Measurements from ENCODE around the gene BDKRB1. TPM values are rescaled to one million over a fixed set of nuclear protein-coding genes. Genes with fewer than 3 reads are reported as not detected.
A peak's percentile ranks its signal among the peaks of the same experiment; 100 is the strongest.

Gene BDKRB1
- 0.08 TPM in 1 of 2 replicates, not detected in the other for total RNA-seq
- 0.23 TPM for polyA plus RNA-seq (2012)

GRCh38 chr14:96255501-96256366 is at the start of gene BDKRB1:
TSS of gene BDKRB1 (plus strand) at chr14:96256210. CDS start at chr14:96263683, 7,473 bp downstream.
- DNase-seq (ENCODE audit: low read depth): peak; percentile 53

DNA sequence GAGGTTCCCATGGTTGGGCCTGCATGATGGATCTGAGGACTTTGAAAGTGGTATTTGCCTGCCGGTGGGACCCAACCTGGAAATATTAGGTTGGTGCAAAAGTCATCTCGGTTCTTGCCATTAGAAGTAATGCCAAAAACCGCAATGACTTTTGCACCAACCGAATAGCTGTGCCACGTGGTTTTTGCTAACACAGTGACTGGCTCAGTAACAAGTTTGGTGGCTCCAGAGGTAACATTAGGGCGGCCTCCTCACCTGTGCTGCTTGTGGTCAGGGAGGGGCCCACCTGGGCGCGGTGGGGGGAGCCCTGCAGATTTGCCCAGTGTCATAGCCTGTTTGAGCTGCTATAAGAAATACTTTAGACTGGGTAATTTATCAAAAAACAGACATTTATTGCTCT is 49.5 kb upstream of the BDKRB1 start:
- DNase-seq (ENCODE audit: low read depth): no peak

- no peak for DNase-seq (ENCODE audit: low read depth)
Measured at GRCh38 chr14:96207686-96208085, 48.3 kb upstream of the BDKRB1 start.

DNA sequence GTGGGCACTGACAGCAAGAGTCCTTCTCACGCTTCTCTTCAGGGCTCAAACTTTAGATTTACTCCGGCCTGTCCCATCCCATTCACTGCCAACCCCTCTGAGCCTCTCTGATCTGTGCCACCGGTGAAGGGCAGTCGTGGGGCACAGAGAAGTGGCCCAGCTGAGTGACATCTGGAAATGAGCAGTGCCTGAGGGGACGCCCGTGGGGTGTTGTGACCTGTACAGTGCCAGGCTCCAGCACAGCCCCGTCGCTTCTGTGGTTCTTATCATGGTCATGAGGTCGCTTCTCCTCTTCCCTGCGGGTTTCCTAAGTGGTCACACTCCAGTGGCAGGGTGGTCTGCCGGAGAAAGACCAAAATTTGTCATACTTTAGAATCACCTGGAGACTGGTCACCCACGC is 47.3 kb upstream of the BDKRB1 start:
- DNase-seq (ENCODE audit: low read depth): no peak

- DNase-seq (ENCODE audit: low read depth): no peak
Measured at GRCh38 chr14:96212140-96212539, 43.9 kb upstream of the BDKRB1 start.

DNA sequence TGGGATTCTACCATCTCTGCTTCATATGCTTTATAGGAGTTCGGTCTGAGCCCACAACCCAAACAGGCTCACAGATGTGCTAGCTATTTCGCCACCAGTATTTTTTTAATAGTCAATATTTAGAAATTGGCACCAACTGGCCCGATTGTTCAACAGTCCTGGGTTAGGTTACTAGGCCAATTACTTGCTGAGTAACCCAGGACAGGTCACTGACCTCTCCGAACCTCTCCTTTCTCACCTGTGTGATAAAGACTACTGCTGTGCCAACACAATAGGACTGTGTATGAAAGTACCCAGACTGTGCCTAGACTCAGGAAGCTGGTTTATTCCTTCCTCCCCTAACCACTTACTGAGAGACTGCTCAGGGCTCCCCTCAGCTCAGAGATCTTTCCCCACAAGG is 43.1 kb upstream of the BDKRB1 start:
- DNase-seq (ENCODE audit: low read depth): no peak

DNA sequence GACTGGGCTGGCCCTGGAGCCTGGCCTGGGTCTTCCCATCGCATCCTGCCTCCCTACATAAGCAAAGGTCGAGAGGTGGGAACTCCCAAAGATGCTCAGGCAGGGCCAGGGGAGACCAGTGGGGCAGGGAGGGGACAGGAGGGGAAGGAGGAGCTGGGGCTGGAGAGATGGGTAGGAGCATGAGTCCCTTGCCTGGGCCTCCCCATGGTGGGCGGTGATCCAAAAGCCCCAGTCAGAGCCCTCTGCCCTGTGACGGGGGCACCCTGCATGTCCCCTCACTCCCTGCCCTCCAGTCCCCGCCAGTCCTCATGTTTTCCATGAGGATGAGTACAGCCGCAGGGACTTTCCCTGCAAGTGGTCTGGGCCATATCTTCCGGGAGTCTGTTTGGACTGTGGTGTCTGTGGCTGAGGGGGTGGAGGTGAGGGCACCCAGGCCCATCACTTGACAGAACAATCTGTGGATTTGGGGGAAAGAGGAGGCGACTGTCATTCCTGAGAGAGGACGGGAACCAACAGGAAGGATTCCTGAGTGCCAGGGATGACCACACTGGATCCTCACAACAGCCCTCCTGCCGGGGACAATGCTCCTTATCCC is 42.0 kb upstream of the BDKRB1 start:
- no peak for DNase-seq (ENCODE audit: low read depth)

DNA sequence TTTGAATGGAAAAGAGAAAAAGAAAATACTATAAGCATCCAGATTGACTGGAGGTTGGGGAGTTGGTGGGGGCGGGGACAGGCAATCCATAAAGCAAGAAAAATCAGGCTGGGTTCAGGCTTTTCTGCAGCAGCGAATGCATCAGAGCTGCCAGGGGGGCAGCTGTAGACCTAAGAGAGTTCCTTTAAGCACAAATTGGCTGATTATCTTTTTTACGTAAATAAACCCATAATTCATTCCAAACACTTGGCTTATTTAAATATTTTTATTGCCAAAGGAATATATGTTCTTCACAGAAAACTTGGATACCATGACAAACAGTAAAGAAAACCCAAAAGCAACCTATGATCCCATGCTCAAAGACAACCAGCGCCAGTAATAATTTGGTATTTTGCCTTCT is 41.2 kb upstream of the BDKRB1 start:
- no peak for DNase-seq (ENCODE audit: low read depth)

- no peak for DNase-seq (ENCODE audit: low read depth)
Measured at GRCh38 chr14:96215452-96216244, 40.4 kb upstream of the BDKRB1 start.

- DNase-seq (ENCODE audit: low read depth): no peak
Measured at GRCh38 chr14:96216627-96217026, 39.4 kb upstream of the BDKRB1 start.

GRCh38 chr14:96217376-96217913 is 38.6 kb upstream of the BDKRB1 start:
- peak; percentile 50 for DNase-seq (ENCODE audit: low read depth)

DNA sequence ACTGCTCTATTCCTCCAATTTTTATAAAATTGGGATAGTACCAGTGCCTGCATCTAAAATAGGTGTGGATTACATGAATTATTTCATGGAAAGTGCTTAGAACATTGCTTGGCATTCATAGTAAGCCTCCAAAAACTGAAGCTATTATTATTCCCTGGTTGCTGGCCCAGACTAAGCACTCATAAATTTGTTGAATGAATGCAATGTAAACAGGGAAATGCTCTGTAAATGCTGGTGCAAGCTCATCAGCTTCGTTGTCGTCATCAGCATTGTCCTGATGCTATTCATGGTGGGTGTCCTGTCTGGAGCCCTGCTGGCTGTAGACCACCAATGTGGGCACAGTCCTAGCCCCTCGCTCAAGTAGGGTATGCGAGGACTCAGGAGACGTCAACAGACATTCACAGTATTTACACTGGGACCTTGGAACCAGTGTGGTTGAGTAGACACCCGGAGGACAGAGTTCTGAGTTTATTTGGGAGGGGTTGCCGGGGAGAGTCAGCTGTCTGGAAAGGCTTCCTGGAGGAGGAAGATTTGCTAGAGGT is 34.8 kb upstream of the BDKRB1 start:
- no peak for DNase-seq (ENCODE audit: low read depth)

DNA sequence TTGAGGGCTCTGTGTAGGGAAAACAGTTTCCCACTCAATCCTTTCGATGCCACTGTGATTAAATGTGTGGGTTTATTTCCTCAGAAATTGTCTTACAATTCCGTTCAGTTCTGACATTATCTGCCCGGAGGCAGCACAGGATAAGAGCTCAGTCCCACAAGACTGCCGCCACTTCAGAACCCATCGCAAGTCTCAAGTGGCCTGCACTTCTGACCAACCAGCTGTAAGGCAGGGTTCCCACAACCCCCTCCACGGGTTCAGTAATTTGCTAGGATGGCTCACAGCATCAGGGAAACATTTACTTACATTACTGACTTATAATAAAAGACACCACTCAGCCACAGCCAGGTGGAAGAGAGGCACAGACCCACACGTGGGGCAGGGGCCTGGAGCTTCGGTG is 34.2 kb upstream of the BDKRB1 start:
- no peak for DNase-seq (ENCODE audit: low read depth)

DNA sequence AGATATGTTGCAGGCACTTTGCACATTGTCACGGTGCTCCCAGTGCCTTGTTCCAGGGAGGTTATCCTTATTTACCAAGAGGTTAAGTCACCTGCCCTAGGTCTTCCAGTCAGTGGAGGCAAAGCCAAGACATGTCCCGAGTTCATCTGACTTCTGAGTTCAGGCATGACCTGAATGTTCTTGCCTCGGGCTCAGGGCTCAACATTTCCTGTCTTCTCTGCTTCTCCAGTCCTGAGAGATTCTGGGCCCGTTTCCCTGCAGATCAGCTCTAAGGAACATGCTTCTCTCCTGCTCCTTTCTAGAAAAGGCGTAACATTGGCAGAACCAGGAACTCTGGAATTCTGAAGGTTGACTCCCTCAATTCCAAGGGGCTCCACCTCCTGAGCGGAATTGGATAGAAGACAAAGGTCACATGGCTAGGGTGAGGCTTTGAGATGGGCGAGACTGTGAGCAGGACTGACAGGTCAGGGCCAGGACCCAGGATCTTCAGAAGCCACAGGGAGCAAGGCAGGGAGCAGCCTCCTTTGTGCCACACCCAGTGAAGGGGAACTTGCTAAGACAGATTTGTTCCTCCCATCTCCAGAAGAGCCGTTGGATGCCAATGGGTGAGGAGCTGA is 31.4 kb upstream of the BDKRB1 start:
- no peak for DNase-seq (ENCODE audit: low read depth)

DNA sequence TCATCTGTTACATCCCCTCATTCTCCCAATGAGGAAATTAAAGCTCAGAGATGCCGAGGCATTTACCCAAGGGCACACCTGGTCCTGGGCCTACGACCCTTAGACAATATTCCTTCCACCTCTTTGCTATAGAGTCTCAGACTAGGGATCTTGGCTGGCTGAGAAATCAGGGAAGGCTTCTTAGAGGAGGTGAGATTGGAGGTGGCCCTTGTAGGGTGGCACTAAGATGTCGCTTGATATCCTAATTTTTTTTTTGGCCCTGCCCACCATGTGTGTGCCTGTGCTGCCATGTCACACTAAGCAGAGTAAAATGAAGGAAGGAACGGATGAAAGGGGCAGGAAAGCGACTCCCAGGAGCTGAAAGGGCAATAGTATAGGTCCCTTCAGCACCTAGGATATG is 30.8 kb upstream of the BDKRB1 start:
- DNase-seq (ENCODE audit: low read depth): no peak

- DNase-seq (ENCODE audit: low read depth): peak; percentile 97
Measured at GRCh38 chr14:96225745-96226151, 30.3 kb upstream of the BDKRB1 start.

DNA sequence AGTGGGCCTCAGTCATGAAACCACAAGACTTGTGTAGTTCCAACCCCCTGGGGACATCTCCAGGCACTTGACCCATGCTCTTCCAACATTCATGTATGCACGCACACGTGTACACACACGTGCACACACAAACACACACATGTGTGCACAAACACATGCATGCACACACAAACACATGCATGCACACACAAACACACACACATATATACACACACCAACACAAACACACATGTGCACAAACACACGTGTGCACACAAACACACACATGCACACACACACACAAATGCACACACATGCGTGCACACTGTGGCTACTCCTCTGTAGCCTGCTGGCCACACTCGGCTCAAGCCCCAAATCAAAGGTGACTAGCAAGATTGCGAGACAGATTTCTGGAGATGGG is 28.6 kb upstream of the BDKRB1 start:
- no peak for DNase-seq (ENCODE audit: low read depth)

DNA sequence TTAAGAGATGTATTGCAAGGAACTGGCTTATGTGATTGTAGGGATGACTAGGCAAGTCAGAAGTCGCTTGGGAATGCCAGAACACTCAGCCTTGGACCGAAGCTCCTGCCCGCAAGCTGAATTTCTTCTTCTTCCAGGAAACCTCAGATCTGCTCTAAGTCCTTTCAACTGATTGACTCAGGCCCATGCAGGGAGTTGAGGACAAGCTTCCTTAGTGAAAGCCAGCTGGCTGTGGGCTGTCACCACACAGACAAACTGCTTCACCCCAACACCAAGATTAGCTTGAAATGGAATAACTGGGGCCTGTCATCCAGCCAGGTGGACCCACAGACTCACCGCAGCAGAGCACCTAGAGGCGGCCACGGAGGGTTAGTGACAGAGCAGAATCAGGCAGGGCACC is 26.7 kb upstream of the BDKRB1 start:
- peak; percentile 76 for DNase-seq (ENCODE audit: low read depth)

DNA sequence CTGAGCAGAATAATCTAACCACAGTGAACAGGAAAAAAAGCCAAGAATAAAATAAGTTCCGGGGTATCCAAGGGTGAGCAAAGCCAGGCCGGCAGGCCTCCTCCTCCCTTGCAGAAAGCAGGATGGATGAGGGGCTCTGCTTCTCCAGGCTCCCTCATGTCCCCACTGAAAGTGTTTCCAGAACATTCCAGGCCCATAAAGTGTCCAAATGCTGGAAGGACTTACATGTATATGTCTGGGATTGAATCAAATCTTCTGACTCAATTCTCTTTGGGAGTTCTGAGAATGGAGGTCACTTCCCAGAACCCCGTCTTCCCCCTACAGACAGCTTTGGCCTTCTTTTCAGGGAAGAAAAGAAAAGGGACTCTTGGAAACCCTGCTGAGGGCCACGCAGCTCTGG is 25.0 kb upstream of the BDKRB1 start:
- no peak for DNase-seq (ENCODE audit: low read depth)

GRCh38 chr14:96231526-96232130 is 24.4 kb upstream of the BDKRB1 start:
- DNase-seq (ENCODE audit: low read depth): peak; percentile 39

DNA sequence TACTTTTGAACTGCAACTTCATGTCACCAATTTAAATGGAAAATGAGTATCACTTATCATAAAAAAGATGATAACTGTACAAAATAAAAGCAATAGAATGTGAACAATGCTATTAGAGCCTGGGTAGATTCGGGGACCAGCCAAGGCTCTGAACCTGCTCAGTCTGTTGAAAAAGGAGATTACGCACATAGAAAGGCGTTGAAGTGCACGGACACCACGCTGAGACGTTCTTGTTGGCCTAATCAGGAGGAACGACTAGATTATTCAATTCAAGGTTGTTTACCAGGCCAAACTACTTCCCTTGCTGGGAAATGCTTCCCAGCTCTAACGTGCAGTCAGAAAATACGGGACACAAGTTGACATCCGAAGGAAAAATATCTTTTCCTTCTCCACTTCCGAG is 23.5 kb upstream of the BDKRB1 start:
- DNase-seq (ENCODE audit: low read depth): no peak
